Measurements from ENCODE around the gene GABRA5. TPM values are rescaled to one million over a fixed set of nuclear protein-coding genes. Genes with fewer than 3 reads are reported as not detected.

GABRA5 gene
- total and polyA plus RNA-seq, 2 of the 8 experiments (the other 6 are each of a cell fraction or from before 2014, with no cell fraction given): 15.0 to 29.6 TPM

DNA sequence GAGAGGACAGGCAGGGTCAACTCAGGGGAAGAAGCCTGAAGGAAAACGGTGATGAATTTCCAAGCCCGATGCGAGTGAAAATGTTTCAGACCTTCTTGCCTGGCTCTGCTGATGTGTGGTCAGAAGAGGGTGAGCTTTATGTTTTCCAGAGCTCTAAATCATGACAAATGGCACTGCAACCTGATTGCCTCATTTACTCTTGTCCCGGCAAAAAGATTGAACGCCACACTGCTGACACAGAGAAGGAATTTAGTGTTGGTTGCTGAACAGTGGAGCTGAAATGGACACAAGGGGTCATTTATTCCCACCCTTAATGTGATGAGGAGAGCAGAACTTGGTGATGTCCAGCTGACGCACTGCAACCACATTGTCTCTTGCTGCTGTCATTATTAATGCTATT lies 68.0 kb downstream of the GABRA5 start:
- ChIA-PET POLR2A (ENCODE audit: partially characterized antibody) (interaction anchor here (1.4 kb wide), 1 partner anchor 21 kb away, joined by 4 read pairs; no protein-coding TSS in a partner anchor), CTCF (ENCODE audit: partially characterized antibody) (interaction anchor here (1.1 to 1.3 kb wide), 2 partner anchors 39 to 43 kb away, joined by 3 to 6 read pairs; no protein-coding TSS in a partner anchor)
- TF ChIP-seq KDM1A (IDR thresholded peaks at IDR 0.05; ENCODE audit: borderline replicate concordance, low read length) (no peak), CBX5 (IDR thresholded peaks at IDR 0.05; ENCODE audit: low read depth, low read length) (no peak)
- Histone ChIP-seq H4K8ac (ENCODE audit: extremely low read depth, insufficient read depth, low read length) (no peak overlapping the region), H2BK12ac (ENCODE audit: low read depth, low read length) (no peak overlapping the region), H2BK15ac (ENCODE audit: low read length) (no peak overlapping the region), H3K18ac (ENCODE audit: extremely low read depth, low read length) (no peak overlapping the region), H3K79me2 (ENCODE audit: control insufficient read depth in 1 of 2, insufficient read depth in 2 of 2, low read length in 2 of 2) (no peaks in the 10 kb centered on the region), H2AFZ (ENCODE audit: low read length) (no peak overlapping the region), H2BK20ac (ENCODE audit: low read length) (no peak overlapping the region), H2AK5ac (ENCODE audit: low read depth, low read length) (no peak overlapping the region), H3K23ac (ENCODE audit: insufficient read length) (no peak overlapping the region), H3K36me3 (ENCODE audit: control insufficient read depth in 2 of 4, insufficient read depth in 4 of 4, low read length in 3 of 4) (no peaks in the 10 kb centered on the region), H4K5ac (ENCODE audit: insufficient read length, low read depth, low read length) (no peak overlapping the region), H3K79me1 (ENCODE audit: low read depth, low read length) (no peaks in the 10 kb centered on the region), H3K56ac (replicated peaks; ENCODE audit: insufficient read length, low read depth, low read length) (no peak overlapping the region), H4K91ac (replicated peaks; ENCODE audit: insufficient read length, low read length) (no peak overlapping the region), H4K20me1 (replicated peaks in 1 of 2; ENCODE audit: control insufficient read depth in 1 of 2, insufficient read depth in 2 of 2, low read length in 2 of 2) (no peaks in the 10 kb centered on the region), H3K23me2 (ENCODE audit: low read depth, low read length) (no peaks in the 10 kb centered on the region), H3K4me3 (ENCODE audit: extremely low read depth in 1 of 4, insufficient read depth in 2 of 4, low read depth in 3 of 4, low read length in 4 of 4) (no peak overlapping the region), H3K4me2 (ENCODE audit: insufficient read depth in 1 of 2, low read depth in 2 of 2, low read length in 2 of 2) (no peak overlapping the region), H3K27ac (ENCODE audit: low read depth, low read length) (no peak overlapping the region), H3K4ac (replicated peaks; ENCODE audit: insufficient read length, low read depth, low read length) (no peak overlapping the region), H3K9ac (replicated peaks in 1 of 4; ENCODE audit: extremely low read depth in 1 of 4, low read depth in 3 of 4, low read length in 3 of 4) (no peak overlapping the region), H3K14ac (ENCODE audit: insufficient read length) (no peak overlapping the region), H3K27me3 (replicated peaks in 1 of 4; ENCODE audit: control insufficient read depth in 3 of 4, extremely low read depth in 1 of 4, insufficient read depth in 3 of 4, low read length in 3 of 4) (no peaks in the 10 kb centered on the region), H2BK120ac (replicated peaks; ENCODE audit: low read depth, low read length) (no peak overlapping the region), H3K4me1 (replicated peaks in 1 of 4; ENCODE audit: control insufficient read depth in 3 of 4, insufficient read depth in 4 of 4, low read length in 3 of 4) (no peaks in the 10 kb centered on the region), H3K9me3 (ENCODE audit: insufficient read depth in 2 of 2, low read depth in 1 of 2, low read length in 1 of 2) (no peaks in the 10 kb centered on the region), H2BK5ac (ENCODE audit: low read depth, low read length) (no peak overlapping the region)
- DNase-seq (ENCODE audit: low read depth in 1 of 2, low spot score in 2 of 2): no peak
- WGBS, 2 experiments (ENCODE audit: extremely low coverage in 1 of 2, insufficient coverage in 1 of 2, insufficient read length in 1 of 2, insufficient replicate concordance in 2 of 2, low coverage in 1 of 2, low lambda C conversion rate in 2 of 2, missing lambda C conversion rate in 1 of 2): 97% methylated on average over 6 of the region's 6 CpGs; no CpG with 5 or more reads in 1 of the 2 experiments
- FAIRE-seq: no peak

Measured in H1 (cell line).